Endothelial cell (in vitro differentiated cells): ENCODE results near the gene RAD51B. TPM values are rescaled to one million over a fixed set of nuclear protein-coding genes. Genes with fewer than 3 reads are reported as not detected.

Experiments
- DNase-seq: peaks from one replicate; pipeline ENCODE4 v3.0.0; 2021; ENCODE audit warnings: low spot score
- H3K27ac Mint-ChIP-seq: one replicate; pipeline ENCODE4 v1.8.0; 2021; ENCODE audit warnings: mixed read lengths, inconsistent platforms; ENCODE audit not compliant: unreplicated experiment
- H3K27me3 Mint-ChIP-seq: one replicate; pipeline ENCODE4 v1.8.0; 2021; ENCODE audit warnings: mild to moderate bottlenecking, moderate library complexity, mixed read lengths, inconsistent platforms; ENCODE audit not compliant: unreplicated experiment
- H3K36me3 Mint-ChIP-seq: one replicate; pipeline ENCODE4 v1.8.0; 2021; ENCODE audit warnings: mild to moderate bottlenecking, low read depth, mixed read lengths, inconsistent platforms; ENCODE audit not compliant: unreplicated experiment
- H3K4me1 Mint-ChIP-seq: one replicate; pipeline ENCODE4 v1.8.0; 2021; ENCODE audit warnings: mild to moderate bottlenecking, mixed read lengths, inconsistent platforms; ENCODE audit not compliant: unreplicated experiment
- H3K4me3 Mint-ChIP-seq: one replicate; pipeline ENCODE4 v1.8.0; 2021; ENCODE audit warnings: mild to moderate bottlenecking, mixed read lengths, inconsistent platforms; ENCODE audit not compliant: unreplicated experiment
- H3K9me3 Mint-ChIP-seq: one replicate; pipeline ENCODE4 v1.8.0; 2021; ENCODE audit warnings: mixed read lengths, inconsistent platforms; ENCODE audit not compliant: unreplicated experiment
- total RNA-seq: library from RNA; stranded (reverse); fragmentation: NEBNext Ultra II Directional; extraction: Animal tissue kit (Norgen Biotek cat#: 25700); gene quantifications from one replicate; pipeline ENCODE4 v1.2.1, GENCODE V29; 2021; ENCODE audit not compliant: unreplicated experiment
- TF ChIP-seq, protein P1 (sequence below): fragments of 200-600 bp; sonication (generic); IDR thresholded peaks from one replicate; pipeline ENCODE4 v1.5.0; 2021; ENCODE audit warnings: antibody characterized with exemption; ENCODE audit not compliant: unreplicated experiment

The RAD51B gene
- total RNA-seq, 1 donor from 2014 or later: 23.5 TPM

DNA sequence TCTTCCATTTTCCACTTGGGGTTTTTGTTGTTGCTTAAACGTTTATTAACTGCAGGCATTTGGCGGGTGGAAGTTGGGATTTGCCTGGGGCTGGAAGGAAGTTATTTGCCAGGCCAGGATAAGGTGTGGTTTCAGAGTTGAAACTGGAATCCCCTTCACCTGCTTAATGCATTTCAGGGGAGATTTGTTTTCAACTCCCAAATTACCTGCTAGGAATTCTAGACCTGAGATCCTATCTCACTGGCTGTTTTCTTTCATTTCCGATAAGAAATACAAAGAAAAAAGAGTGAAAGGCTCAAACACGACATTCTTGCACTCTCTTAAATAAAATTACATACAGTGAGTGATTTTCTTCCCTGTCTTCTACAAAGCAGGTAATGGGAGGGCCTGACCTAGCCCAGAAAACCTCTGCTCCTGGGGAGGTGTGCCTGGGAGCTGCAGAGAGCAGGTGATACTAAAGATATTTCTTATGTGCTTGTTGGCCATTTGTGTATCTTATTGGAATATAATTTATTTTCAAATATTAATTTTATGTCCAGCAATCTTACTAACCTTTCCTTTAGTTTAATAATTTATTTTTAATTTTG is 695.1 kb downstream of the RAD51B start:
- TF ChIP-seq, protein P1, sequence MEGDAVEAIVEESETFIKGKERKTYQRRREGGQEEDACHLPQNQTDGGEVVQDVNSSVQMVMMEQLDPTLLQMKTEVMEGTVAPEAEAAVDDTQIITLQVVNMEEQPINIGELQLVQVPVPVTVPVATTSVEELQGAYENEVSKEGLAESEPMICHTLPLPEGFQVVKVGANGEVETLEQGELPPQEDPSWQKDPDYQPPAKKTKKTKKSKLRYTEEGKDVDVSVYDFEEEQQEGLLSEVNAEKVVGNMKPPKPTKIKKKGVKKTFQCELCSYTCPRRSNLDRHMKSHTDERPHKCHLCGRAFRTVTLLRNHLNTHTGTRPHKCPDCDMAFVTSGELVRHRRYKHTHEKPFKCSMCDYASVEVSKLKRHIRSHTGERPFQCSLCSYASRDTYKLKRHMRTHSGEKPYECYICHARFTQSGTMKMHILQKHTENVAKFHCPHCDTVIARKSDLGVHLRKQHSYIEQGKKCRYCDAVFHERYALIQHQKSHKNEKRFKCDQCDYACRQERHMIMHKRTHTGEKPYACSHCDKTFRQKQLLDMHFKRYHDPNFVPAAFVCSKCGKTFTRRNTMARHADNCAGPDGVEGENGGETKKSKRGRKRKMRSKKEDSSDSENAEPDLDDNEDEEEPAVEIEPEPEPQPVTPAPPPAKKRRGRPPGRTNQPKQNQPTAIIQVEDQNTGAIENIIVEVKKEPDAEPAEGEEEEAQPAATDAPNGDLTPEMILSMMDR: no peak
- Mint-ChIP-seq H3K36me3 (no peaks in the 10 kb centered on the region), H3K4me1 (peaks cover 41% of the 10 kb centered on the region), H3K27ac (peak overlapping the region; percentile 30), H3K27me3 (peaks cover 3% of the 10 kb centered on the region), H3K9me3 (no peaks in the 10 kb centered on the region), H3K4me3 (no peak overlapping the region)
- DNase-seq: no peak

DNA sequence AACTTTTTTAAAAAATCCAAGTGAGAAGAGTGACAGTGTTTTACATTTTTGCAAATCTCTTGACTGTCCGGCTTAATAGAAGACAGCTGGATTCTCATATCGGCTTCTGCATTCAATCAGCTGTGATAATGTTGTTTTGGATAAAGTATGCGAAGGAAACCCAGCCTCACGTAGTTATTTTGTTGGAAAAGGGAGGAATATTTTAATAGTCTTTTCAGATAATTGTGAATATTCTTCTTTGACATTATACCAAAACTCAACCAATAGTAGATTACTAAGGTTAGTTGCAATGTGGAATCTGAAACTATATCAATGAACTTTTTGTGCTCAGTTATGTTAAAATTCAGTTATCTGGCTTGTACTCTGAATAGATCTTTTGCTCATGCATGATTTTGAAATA is 696.8 kb downstream of the RAD51B start:
- H3K4me3 Mint-ChIP-seq: no peak overlapping the region
- H3K9me3 Mint-ChIP-seq: no peaks in the 10 kb centered on the region
- peak overlapping the region; percentile 90 for H3K27ac Mint-ChIP-seq
- H3K36me3 Mint-ChIP-seq: no peaks in the 10 kb centered on the region
- H3K4me1 Mint-ChIP-seq: peaks cover 36% of the 10 kb centered on the region
- H3K27me3 Mint-ChIP-seq: peaks cover 3% of the 10 kb centered on the region
- TF ChIP-seq, protein P1: no peak
- no peak for DNase-seq

DNA sequence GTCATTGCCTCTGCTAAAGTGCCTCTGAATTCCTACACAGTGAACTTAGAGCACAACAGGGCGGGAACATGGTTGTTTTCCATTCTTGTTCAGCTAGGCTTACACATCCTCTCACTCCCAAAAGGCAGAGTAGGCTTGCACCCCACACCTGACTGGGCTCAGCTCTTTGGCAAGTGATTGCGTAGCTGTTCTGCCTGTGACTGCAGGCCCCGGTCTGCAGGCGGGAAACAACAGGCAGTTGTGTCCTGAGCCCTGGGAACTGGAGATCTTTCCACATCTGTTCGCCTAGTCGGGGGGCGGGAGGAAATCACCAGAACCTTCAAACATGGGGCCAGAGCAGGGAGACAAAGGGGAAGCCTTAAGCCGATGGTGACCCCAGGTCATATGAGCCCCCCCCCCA is 698.6 kb downstream of the RAD51B start:
- Mint-ChIP-seq H3K36me3 (no peaks in the 10 kb centered on the region), H3K27ac (no peak overlapping the region), H3K9me3 (no peaks in the 10 kb centered on the region), H3K27me3 (peaks cover under 1% of the 10 kb centered on the region), H3K4me1 (peaks cover 30% of the 10 kb centered on the region), H3K4me3 (no peak overlapping the region)
- TF ChIP-seq, protein P1: no peak
- no peak for DNase-seq

DNA sequence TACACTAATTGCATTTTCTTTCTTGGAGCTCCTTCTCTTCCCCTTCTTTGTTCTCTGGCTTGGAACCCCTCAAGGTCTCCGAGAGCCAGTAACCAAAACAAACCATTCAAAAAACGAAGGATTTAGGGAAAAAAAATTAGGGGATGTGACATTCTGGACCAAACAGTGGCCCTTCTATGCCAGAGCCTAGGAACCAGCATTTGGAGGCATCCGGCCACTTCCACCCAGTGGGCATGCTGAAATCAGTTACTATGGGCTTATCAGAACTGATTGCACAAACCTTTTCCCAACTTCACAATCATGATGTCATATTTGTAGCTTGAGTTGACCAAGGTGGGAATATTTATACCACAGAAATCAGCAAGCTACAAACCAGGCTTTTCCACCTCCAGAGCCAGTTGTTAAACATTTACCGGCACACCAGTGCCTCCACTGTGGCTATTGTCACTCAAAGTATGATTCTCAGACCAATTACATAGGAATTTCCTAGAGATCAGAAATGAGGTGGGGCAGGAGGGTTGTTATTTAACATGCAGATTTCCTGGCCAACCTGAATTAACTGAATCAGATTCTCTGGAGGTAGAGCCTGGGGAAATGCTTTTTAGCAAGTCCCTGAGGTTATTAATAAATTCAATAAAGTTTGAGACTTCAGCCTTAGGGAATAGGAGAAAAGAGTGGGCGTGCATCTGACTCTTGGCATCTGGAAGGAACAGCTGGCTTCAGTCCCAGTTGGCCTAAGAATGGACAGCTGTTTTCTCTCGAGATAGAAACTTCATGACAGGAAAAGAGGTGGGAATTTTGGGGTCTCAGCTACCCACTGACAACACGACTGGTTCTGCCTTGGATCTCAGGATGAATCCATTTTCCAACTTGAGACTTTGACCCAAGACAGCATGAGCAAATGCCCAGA is 699.4 kb downstream of the RAD51B start:
- no peak overlapping the region for H3K27ac Mint-ChIP-seq
- peaks cover 1% of the 10 kb centered on the region for H3K36me3 Mint-ChIP-seq
- peaks cover 2% of the 10 kb centered on the region for H3K27me3 Mint-ChIP-seq
- no peak for DNase-seq
- H3K4me3 Mint-ChIP-seq: no peak overlapping the region
- TF ChIP-seq, protein P1: no peak
- H3K9me3 Mint-ChIP-seq: no peaks in the 10 kb centered on the region
- H3K4me1 Mint-ChIP-seq: peaks cover 27% of the 10 kb centered on the region

DNA sequence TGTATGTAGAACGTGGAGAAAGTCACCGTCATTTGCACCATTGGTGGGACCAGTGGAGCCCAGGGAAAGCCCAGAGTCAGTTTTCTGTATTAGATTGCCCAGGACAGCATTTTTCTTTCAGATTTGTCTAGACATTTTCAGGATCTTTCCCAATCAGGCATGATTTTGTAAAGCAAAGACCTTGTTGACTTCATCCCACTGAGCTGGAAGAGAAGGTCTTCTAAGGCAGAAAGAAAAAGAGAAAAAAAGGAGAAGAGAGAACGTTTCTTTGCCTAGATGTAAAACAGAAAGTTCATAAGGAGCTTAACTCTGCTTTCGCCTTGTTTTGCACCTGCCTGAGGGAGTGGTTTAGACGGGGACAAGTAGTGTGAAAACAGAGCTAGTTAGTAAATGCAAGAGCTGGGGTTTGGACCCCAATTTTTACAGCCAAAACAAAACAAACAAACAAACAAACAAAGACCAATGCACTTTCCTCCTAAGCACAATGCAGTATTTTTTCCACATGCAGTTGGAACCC is 700.1 kb downstream of the RAD51B start:
- Mint-ChIP-seq H3K9me3 (no peaks in the 10 kb centered on the region), H3K36me3 (peaks cover 5% of the 10 kb centered on the region)

More for the DNA sequence above, 700.1 kb downstream of the RAD51B start:
- no peak for DNase-seq
- H3K27me3 Mint-ChIP-seq: peaks cover 2% of the 10 kb centered on the region
- no peak overlapping the region for H3K27ac Mint-ChIP-seq
- H3K4me1 Mint-ChIP-seq: peaks cover 21% of the 10 kb centered on the region
- TF ChIP-seq, protein P1: no peak
- no peak overlapping the region for H3K4me3 Mint-ChIP-seq
